Measurements from ENCODE around the gene DCTN3.

The DCTN3 gene

GRCh38 chr9:34620061-34620994, at the start of gene DCTN3:
Gene DCTN3, minus strand, starts transcription at chr9:34620495. Its CDS starts 31 bp downstream, at chr9:34620464.
- FAIRE-seq: no peak

- no peak for FAIRE-seq
Measured at GRCh38 chr9:34665381-34666250, 45.3 kb upstream of the DCTN3 start.

- no peak for FAIRE-seq
Measured at GRCh38 chr9:34665067-34665380, 44.7 kb upstream of the DCTN3 start.

DNA sequence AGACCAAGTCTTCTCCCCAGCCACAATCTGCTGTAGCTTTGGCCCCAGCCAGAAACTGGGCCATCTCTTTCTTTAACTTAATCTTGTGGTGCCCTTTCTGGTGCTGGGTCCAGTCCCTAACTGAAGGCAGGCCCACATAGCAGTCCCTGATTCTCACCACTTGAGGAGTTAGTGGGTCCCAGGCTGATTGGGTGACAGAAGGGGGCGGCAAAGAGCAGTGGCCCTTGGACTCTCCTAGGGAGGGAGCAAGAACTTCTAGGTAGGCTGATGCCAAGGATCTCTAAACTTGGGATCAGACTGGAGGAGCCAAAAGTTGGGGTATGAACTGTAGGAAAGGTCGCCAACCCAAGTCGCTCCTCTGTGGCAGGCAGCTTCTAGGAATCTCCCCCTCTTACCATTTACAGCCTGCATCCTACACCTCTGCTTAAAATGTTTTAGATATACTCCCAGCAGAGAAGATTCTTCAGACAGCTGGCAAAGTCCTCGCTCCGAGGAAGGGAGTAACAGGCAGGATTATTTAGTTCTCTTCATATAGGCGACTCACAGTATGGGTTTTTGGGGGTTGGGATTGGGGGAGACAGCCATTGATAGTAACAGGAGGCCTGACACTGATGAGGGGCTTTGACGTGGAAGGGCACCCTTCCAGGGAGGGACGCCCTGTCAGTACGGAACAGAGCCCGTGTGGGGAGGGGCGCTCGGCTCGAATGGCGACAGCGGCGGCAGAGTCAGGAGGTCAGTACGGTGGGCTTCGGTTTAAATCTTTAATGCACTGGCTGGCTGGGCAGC, 44.2 kb upstream of the DCTN3 start:
- FAIRE-seq: no peak

DNA sequence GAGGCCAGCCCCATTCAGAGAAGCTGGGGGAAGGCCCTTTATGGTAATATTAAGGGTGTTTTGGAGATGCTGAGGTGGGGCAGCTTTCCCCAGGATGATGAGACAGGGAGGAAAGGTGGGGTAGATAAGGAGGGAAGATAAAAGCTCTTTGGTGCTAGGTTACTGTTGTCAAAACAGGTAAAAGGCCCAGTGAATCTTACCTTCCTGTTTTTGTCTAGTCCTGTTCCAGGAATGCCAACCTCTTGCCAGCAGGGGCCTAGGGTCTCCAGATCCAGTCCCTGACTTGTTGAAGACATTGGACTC, 43.0 kb upstream of the DCTN3 start:
- no peak for FAIRE-seq

DNA sequence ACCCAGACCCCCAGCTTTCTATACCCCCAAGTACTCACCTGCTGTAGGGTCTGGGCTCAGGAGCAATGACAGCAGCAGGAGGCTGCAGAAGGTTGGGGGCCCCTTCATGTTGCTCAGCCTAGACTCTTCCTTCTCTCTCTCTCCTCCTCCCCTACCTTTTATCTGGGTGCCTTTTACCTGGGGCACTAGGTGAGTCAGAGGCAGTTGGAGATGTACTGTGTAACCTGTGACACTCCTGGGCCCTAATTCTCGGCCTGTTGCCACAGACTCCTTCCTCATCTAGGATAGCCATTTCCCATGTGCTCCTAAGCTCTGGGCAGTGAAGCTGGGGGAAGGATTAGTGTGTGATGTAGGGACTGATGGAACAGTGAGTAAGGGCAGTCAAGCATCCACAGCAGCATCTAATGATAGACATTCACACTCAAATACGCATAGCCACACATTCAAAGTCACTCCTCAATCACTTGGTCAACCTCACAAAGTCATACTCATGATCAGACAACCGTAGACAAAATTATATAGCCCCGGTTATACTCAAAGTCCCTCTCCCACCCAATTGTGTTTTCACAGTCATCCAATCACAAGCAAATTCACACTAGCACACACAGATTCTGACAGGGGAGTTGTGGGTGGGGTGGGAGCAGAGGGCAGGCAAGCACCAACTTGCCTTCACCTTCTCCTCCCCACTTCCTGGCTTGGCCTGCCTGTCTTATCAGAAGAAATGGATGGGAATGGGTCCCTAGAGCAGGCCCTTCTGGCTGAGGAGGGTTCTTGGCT, 42.4 kb upstream of the DCTN3 start, which contains the start of gene CCL27:
CCL27 (minus strand) TSS at position 132 of the 777 bp plus-strand sequence; CDS start at position 108, 24 bp downstream.
- FAIRE-seq: no peak

DNA sequence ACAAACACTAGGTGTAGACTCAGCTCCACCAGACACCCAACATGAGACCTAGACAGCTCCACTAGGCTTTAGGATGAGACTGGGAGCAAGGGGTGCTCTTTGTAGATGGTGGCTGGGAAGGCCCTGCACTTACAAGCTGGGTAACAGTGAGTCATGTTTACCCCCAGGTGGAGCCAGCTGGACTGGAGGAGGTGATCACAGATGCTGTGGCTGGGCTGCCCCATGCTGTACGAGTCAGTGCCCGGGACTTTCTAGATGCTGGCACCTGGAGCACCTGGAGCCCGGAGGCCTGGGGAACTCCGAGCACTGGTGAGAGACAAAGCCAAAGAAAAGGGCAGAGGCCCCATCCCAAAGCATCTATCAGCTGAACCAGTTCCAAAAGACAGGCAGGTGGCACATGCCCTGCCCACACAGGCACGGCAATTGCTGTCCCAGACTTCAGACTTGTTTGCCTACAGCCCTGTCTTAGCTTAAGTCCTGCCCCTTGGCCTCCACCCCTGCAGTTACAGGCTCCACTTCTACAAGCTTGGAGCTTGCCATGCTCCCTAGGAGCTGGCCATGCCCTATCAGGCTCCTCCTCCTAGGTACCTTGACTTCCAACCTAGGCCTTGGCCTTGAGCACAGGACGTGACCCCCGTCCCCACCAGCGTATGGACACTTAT, 39.4 kb upstream of the DCTN3 start:
- no peak for FAIRE-seq

- no peak for FAIRE-seq
Measured at GRCh38 chr9:34658461-34658860, 38.2 kb upstream of the DCTN3 start.

DNA sequence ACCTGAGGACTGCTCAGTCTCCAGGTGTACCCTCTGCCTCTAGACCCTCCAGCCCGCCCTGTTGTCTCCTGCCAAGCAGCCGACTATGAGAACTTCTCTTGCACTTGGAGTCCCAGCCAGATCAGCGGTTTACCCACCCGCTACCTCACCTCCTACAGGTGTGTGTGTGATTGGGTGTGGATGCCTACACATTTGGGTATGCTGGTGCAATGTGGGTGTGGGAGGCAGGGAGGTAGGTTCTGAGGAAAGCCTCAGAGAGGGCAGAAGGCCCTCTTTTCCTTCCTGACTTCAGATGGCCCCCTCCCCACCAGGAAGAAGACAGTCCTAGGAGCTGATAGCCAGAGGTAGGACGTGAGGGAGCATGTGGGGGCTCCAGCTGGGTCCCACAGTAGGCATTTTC, 36.7 kb upstream of the DCTN3 start:
- no peak for FAIRE-seq

GRCh38 chr9:34655394-34655793, 35.1 kb upstream of the DCTN3 start:
- FAIRE-seq: no peak

- FAIRE-seq: no peak
Measured at GRCh38 chr9:34654323-34655051, 34.2 kb upstream of the DCTN3 start.

DNA sequence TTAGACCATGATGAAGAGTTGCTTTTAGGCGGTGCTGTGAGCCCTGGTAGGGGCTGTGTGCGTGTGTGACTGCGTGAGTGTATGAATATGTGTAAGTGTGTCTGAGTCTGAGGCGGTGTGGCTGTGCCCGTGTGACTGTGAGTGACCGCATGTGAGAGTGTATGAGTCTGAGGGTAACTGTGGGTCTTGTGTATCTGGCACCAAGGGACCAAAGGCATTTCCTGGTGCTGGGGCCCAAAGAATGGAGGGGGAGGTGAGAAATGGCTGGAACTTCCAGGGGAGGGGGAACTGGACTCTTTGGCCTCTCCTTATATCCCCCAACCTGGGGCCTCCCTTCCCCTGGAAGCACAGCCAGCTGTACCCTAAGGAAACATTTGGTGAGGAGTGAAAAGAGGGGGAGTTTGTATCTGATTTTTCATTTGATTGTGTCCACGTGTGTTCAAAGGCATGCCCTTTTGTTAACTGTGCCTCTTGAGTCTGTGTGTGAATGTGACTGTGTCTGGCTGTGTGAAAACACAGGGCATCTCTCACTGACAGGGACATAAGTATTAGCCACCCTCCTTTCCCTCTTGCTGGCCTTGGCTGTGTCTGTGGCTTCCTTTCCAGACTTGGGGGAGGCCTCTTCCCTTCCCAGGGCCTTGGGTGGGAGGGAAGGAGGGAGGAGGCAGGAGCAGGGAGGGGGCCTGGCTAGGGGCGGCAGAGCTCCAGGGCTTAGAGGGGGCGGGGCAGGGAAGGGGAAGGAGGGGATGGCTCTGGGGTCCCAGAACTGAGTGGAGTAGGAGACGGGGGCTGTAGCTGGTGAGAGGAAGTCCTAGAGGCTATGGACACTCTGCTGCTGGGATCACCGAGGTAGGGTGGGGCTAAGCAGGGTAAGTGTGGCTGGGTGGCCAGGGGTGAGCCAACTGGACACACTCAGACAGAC, 33.1 kb upstream of the DCTN3 start:
- no peak for FAIRE-seq

- no peak for FAIRE-seq
Measured at GRCh38 chr9:34652602-34653000, 32.3 kb upstream of the DCTN3 start.

DNA sequence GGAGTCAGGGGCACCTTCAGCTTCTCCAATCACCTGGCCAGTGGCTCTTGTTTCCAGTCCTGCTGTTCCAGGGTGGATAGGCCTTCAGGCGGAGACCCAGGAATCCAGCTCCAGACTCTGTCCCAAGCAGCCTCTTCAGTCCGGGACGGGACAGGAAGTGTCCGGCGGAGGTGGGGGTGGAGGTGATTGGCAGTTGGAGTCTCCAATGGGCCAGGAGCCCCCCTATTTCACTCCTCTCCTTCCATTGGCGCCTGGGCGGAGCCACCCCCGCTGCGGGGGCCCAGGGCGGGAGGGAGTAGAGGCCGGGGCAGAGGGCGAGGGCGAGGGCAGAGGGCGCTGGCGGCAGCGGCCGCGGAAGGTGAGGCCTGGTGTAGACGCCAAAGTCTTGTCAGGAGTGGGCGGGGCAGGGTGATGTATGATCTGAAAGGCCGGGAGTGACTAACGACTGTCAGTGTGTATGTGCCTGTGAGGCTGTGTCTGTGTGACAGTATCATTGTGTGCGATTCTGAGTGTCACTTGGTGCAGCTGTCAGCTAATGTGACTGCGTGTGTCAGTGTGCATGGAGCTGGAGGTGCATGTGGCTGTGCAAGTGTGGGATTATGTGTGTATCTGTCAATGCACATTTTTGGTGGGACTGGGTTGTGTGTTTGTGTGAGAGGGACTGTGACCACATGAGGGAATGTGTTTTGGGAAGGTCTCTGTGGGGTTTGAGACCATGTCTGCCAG, 31.7 kb upstream of the DCTN3 start, which contains the start of gene IL11RA:
IL11RA (plus strand) TSS at position 310 of the 726 bp plus-strand sequence. CDS start 3,033 bp downstream, outside the sequence.
- FAIRE-seq: no peak

DNA sequence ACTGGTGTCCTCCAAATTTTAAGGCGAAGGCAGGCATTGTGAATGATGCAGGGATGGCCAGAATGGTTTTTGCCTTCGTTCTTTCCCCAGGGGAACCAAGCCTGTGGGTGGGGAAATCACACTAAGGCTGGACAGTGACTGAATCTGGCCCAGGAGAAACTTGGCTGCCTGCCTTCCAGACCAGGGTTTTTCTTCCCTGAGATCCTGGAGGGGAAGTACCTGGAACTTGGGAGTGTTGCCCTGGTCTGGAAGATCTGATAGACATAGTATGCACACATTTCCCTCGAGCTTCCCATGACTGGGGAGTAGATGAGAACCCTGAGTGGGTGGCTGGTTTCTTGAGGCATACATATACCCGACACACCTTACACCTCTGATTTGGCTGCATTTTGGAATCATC, 31.0 kb upstream of the DCTN3 start:
- FAIRE-seq: no peak

DNA sequence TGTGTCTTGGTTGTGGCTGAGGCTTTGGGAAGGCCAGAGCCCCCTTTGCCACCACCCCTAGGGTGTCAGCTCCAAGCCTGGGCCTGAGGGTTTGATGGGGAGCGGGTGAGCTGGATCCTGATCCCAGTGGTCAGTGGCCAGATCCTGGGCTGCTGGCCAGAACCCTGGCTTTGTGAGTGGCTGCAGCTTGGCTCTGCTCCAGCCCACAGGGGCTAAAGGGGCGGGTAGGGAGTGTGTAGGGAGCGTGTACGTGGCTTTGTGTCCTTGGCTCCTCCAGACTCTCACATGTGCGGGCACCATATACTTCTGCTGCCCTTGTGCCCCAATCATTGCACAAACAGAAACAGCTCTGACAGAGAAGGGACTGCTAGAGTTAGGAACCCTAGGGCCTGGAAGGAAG, 30.5 kb upstream of the DCTN3 start:
- no peak for FAIRE-seq

- FAIRE-seq: no peak
Measured at GRCh38 chr9:34648673-34649072, 28.4 kb upstream of the DCTN3 start.

- no peak for FAIRE-seq
Measured at GRCh38 chr9:34647651-34648050, 27.4 kb upstream of the DCTN3 start.

DNA sequence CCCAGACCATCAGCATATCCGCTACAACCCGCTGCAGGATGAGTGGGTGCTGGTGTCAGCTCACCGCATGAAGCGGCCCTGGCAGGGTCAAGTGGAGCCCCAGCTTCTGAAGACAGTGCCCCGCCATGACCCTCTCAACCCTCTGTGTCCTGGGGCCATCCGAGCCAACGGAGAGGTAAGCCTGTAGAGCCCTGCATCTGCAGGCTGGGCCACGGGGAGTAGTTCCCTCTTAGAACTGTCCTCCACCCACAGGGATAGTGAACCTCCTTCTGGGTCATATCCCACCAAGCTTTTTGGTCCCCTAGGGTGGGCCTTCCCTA, 26.7 kb upstream of the DCTN3 start:
- FAIRE-seq: no peak

All from colon (tissue), 2 donors.